Esophagus muscularis mucosa (tissue), 3 donors: ENCODE results near the gene SMIM5.

ENCODE experiments used
- CTCF ChIP-seq, 3 experiments: fragments of 200-600 bp in 2 of 3; fragments of 450-650 bp in 1 of 3; sonication (generic) in 2 of 3; IDR thresholded peaks; one replicate each; pipeline ENCODE4 v1.5.1; 2017 to 2019; ENCODE audit warnings: antibody characterized with exemption in 3 of 3, mild to moderate bottlenecking in 2 of 3, moderate library complexity in 1 of 3
- POLR2A ChIP-seq: fragments of 450-650 bp; IDR thresholded peaks from one replicate; pipeline ENCODE4 v1.6.1; 2017; ENCODE audit warnings: antibody characterized with exemption, moderate library complexity, mild to moderate bottlenecking, low read depth
- POLR2AphosphoS5 ChIP-seq, 2 donors: sonication (generic); formaldehyde crosslinking; IDR thresholded peaks; one replicate each; pipeline ENCODE4 v1.6.1; 2017; ENCODE audit warnings: antibody characterized with exemption in 2 of 2

GRCh38 chr17:75624021-75624420, 9.2 kb upstream of the SMIM5 start:
- no peak for TF ChIP-seq POLR2A
- no peak for TF ChIP-seq CTCF (IDR thresholded peaks at IDR 0.05)
- no peak for TF ChIP-seq POLR2AphosphoS5 (IDR thresholded peaks at IDR 0.05)
